GM12873 (cell line): ENCODE results near the gene TSEN15.

ENCODE experiments used
- CTCF ChIP-seq: IDR thresholded peaks from 2 replicates; pipeline ENCODE4 v1.5.1; 2012; ENCODE audit warnings: low read depth, mild to moderate bottlenecking, moderate library complexity, low read length, control low read depth; ENCODE audit not compliant: insufficient read depth; ENCODE audit errors: missing control alignments

TSEN15 gene

GRCh38 chr1:184113251-184113650 is 61.7 kb downstream of the TSEN15 start:
- TF ChIP-seq CTCF, result no peak

- TF ChIP-seq CTCF, result no peak
Observed at GRCh38 chr1:184114818-184115398, 63.4 kb downstream of the TSEN15 start.

- TF ChIP-seq CTCF, result no peak
Observed at GRCh38 chr1:184116287-184116686, 64.8 kb downstream of the TSEN15 start.

GRCh38 chr1:184118046-184118445 is 66.5 kb downstream of the TSEN15 start:
- no peak for TF ChIP-seq CTCF
